GM19025 (cell line): ENCODE results near the gene FAM9C.
"Not testable (repeated sequence)": the region's sequence is repeated elsewhere in the genome, so short reads cannot be mapped to it uniquely, and the experiment has no call there.

Experiments
- ATAC-seq: cut with Tn5 transposase; IDR thresholded peaks from one replicate; pipeline ENCODE4 v1.9.1; 2021; ENCODE audit warnings: mild to moderate bottlenecking, low read depth, moderate library complexity; ENCODE audit not compliant: unreplicated experiment

Gene FAM9C

GRCh38 chrX:13076176-13076961 lies 31.9 kb upstream of the FAM9C start:
- ATAC-seq = no peak

GRCh38 chrX:13074297-13075262 lies 30.2 kb upstream of the FAM9C start:
- ATAC-seq = peak; percentile 49

DNA sequence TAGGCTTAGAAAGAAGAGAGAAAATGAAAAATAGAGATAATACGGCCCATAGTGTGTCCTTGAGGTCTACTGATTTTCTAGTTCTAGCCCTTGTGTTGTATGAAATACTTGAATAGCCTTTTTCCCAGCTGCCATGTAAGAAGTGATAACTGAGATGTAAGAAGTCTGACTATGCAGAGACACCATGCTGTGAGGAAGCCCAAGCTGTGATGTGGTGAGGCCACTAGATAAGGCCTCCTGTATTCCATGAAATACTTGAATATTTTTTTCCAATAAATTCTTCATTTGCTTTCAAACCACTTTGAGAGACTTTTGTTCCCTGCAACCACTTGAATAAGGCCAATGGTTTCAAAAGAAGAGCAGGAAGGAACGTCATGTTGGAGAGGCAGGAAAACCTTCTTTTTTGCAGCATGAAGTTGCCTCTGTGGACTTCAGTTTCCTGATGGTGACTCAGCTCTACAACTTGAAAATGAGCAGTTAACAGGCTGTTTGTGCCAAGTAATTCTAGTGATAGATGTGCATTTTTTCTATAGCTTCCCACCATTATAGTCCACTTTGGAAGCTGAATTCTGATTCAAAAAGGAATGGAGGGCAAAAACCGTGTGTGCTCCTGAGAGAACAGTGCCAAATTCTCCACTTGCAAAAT lies 25.5 kb upstream of the FAM9C start:
- no peak for ATAC-seq

DNA sequence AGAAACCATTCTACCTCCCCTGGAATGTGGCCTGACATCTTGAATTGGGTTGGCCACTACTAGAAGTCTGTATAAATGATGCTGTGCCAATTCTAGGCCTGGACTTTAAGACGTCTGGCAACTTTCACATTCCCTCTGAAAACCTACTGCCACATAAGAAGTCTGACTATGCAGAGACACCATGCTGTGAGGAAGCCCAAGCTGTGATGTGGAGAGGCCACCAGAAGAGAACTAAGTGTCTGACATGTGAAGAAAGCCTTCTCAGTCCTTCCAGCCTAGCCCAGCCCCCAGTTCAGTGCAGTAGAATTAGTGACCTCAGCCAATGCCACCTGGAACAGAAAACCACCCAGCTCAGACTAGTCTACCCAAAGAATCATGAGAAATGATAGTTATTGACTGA lies 24.2 kb upstream of the FAM9C start:
- no peak for ATAC-seq

- ATAC-seq = no peak
Observed at GRCh38 chrX:13067773-13068172, 23.4 kb upstream of the FAM9C start.

GRCh38 chrX:13066391-13066790 lies 22.0 kb upstream of the FAM9C start:
- no peak for ATAC-seq

- no peak for ATAC-seq
Observed at GRCh38 chrX:13064599-13065143, 20.3 kb upstream of the FAM9C start.

GRCh38 chrX:13063124-13063523 lies 18.7 kb upstream of the FAM9C start:
- not testable (repeated sequence) for ATAC-seq

DNA sequence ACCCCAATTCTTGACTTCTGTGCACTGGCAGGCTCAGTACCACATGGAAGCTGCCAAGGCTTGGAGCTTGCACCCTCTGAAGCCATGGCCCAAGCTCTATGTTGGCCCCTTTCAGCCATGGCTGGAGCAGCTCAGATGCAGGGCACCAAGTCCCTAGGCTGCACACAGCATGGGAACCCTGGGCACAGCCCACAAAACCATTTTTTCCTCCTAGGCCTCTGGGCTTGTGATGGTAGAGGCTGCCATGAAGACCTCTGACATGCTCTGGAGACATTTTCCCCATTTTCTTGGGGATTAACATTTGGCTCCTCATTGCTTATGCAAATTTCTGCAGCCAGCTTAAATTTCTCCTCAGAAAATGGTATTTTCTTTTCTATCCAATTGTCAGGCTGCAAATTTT lies 17.9 kb upstream of the FAM9C start:
- ATAC-seq = not testable (repeated sequence)

- not testable (repeated sequence) for ATAC-seq
Observed at GRCh38 chrX:13061215-13061708, 16.8 kb upstream of the FAM9C start.

GRCh38 chrX:13059637-13060499 lies 15.4 kb upstream of the FAM9C start:
- ATAC-seq = no peak

DNA sequence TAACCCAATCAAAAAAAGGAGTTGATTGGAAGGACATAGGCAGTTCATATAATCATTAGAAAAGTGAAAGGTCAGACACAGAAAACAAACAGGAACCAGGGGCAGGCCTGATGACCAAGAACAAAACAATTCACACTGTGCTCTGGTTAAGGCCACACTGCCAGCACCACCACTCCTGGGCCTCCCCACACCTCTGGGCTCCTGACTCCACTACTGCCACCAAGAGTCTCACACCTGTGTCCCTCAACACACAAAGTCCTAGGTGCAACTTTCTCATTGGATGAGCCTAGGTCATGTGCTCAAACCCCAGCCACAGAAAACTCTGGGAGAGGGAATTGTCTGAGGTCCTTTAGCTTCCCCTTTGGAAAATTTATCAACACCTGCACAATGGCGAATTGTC lies 11.1 kb upstream of the FAM9C start:
- no peak for ATAC-seq

DNA sequence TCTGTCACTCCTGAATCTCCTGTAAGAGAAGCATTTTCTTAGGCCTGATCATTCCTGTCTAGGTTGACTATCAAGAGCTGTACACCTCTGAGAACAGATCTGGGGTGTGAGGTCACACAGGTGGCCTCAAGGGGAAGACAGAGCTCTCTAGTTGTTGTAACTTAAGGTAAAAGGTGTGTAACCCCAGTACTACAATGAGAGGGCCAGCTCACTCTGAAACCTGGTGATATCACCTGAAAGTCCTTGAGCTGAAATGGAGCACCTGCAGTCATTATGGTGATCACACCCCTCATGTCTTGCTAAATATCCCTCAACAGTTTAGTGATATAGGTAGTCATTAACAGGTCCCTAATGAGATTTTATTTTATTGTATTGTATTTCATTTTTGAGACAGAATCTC lies 8.8 kb upstream of the FAM9C start:
- no peak for ATAC-seq

- ATAC-seq = peak; percentile 66
Observed at GRCh38 chrX:13051529-13052172, 7.2 kb upstream of the FAM9C start.

DNA sequence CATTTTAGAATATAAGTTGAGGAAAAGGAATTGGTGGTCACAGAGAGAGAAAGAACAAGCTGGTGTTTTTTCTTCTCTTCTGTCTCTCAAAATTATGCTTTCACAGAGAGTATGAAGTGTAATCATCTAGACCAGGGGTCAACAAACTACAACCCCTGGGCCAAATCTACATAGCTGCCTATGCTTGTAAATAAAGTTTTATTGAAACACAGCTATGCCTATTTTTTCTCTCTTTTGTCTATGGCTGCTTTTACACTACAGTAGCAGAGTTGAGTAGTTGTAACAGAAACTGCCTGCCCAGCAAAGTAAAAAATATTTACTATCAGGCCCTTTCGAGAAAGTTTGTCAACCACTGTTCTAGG lies 6.7 kb upstream of the FAM9C start:
- no peak for ATAC-seq

DNA sequence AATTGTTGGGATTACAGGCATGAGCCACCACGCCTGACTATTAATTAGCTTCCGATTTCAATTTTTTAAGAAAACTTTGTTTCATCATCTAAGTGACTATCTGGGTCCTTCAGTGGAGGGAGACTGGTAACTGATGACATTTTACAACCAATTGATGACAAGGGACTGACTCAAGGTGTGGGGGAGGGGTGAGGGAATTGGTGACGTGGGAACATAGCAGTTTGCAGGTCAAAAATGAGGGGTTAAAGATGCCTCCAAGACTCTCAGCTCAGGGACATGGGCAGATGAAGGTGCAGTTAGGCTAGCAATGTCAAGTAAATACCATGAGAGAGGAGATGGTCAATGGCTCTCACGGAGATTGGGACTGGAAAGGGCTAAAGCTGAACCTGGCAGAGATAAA lies 5.7 kb upstream of the FAM9C start:
- no peak for ATAC-seq

DNA sequence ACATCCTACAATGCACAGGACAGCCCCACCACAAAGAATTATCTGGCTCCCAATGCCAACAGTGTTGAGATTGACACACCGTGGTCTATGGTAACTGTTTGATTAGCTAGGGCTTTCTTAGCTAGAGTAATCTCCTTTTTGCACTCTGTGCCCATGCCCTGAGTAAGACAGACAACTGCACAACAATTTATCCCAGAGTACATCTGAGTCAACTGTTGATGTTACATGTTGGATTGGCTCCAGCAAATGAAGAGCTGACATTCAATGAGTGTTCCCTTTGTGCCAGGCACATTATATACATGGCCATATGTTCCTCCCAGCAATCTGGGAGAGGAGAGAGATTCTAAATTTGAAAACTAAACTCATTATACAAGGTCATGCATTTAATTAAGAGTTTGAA lies 3.9 kb upstream of the FAM9C start:
- ATAC-seq = no peak

DNA sequence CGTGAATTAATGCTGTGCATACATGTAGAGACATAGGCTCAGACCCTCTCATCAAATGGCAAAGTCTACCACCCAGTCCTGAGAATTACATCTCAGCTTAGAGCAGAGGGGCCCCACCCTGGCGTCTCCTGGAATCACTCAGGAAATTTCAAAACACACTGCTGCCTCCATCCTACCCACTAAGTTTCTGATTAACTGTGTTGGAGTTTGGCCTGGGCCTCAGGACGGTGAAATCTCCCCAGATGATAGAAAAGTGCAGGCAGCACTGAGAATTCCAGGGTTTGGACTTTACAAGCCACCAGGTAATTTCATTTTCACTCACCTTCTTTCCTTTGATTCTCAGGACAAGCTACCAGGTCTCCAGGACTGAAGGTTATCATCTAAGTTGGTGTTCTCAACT lies 3.3 kb upstream of the FAM9C start:
- no peak for ATAC-seq

GRCh38 chrX:13046141-13046855 lies 1.9 kb upstream of the FAM9C start:
- no peak for ATAC-seq
